ENCODE data around the gene SNAI3. TPM values are rescaled to one million over a fixed set of nuclear protein-coding genes. Genes with fewer than 3 reads are reported as not detected.

Gene SNAI3
- total and polyA plus RNA-seq, 2 experiments from 2014 or later = 10.3 to 19.4 TPM

DNA sequence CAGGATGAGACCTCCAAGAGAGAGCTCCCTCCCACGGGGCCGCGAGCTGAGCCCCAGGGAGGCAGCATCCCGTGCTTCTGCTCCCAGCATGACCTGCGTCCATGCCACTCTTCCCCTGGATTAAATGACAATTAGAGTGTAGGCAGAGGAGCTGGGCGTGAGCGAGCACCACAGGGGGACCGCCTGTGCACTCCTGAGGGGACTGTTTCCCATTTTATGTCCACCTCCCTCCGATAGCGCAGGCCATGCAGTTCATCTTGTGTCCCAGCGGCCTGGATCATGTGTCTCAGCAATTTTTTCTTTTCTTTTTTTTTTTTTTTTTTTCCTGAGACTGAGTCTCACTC is 53.7 kb downstream of the SNAI3 start:
- H3K9me3 Mint-ChIP-seq = no peaks in the 10 kb centered on the region
- H3K4me1 Mint-ChIP-seq = peaks cover 33% of the 10 kb centered on the region
- Histone ChIP-seq H3K27me3 (ENCODE audit: insufficient read depth) (no peaks in the 10 kb centered on the region; the same call in 1 of the 2 replicates), H3K4me2 (no peak overlapping the region), H2AFZ (no peak overlapping the region), H3K4me1 (ENCODE audit: insufficient read depth) (peaks cover 10% of the 10 kb centered on the region), H3K79me2 (replicated peaks; ENCODE audit: insufficient read depth) (no peaks in the 10 kb centered on the region), H3F3A (replicated peaks; ENCODE audit: low read depth) (0 out of 2 replicates have a peak, but pooled peaks cover 14% of the 10 kb centered on the region), H3K36me3 (ENCODE audit: insufficient read depth) (peaks cover 13% of the 10 kb centered on the region; the same call in 1 of the 2 replicates), H4K20me1 (replicated peaks; ENCODE audit: insufficient read depth) (no peaks in the 10 kb centered on the region), H3K9me2 (ENCODE audit: insufficient read depth) (no peaks in the 10 kb centered on the region), H3K27ac (ENCODE audit: low read depth) (no peak overlapping the region), H3K4me3 (no peak overlapping the region)
- H3K27me3 Mint-ChIP-seq (ENCODE audit: insufficient read depth, low read depth, poor library complexity) = peaks cover 17% of the 10 kb centered on the region
- no peak for TF ChIP-seq NANOG (IDR thresholded peaks at IDR 0.05; ENCODE audit: borderline replicate concordance)
- DNase-seq (ENCODE audit: low spot score) (no peak), ATAC-seq (no peak)
- H3K27ac Mint-ChIP-seq = 0 out of 2 replicates have a peak overlapping the region, but pooled peaks have one; percentile 56
- peaks cover 35% of the 10 kb centered on the region for H3K36me3 Mint-ChIP-seq (ENCODE audit: low read depth)
- H3K4me3 Mint-ChIP-seq = no peak overlapping the region

DNA sequence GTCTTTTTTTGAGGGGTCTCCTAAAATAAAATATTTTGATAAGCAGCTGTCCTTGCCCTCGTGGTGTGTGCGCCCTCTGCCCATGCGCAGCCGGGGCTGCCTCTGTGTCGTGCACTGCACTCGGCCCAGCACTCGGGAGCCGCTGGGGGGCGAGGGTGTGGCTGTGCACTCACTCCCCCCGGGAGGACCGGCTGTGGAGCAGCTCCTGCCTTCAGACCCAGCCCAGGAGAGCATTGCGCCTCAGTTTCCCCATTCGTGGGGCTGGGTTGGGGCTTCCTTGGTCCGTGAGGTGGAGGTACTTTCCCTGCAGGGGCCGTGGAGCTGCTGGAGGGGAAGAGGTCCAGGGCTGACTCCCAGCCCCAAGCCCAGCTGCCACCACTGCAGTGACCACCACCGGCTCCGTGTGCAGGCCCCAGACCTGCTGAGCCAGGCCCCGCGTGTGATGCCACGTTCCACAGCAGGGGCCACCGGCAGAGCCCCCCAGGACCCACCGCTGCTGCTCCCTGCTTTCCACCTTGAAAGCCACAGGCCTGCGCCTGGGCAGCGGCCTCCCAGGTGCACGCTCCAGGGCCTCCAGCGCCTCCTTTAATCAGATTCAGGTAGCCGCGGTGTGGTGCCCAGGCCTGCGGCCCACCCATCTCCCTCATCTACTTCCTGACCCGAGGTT is 54.3 kb downstream of the SNAI3 start:
- peaks cover 15% of the 10 kb centered on the region for H3K27me3 Mint-ChIP-seq (ENCODE audit: insufficient read depth, low read depth, poor library complexity)
- no peaks in the 10 kb centered on the region for H3K79me2 ChIP-seq (replicated peaks; ENCODE audit: insufficient read depth)
- H3K9me3 Mint-ChIP-seq = no peaks in the 10 kb centered on the region
- no peak overlapping the region; the same call in 2 of the 3 replicates for H3K4me3 Mint-ChIP-seq
- peaks cover 10% of the 10 kb centered on the region; the same call in 1 of the 2 replicates for H3K4me1 ChIP-seq (ENCODE audit: insufficient read depth)
- H3K4me1 Mint-ChIP-seq = peaks cover 30% of the 10 kb centered on the region
- DNase-seq (ENCODE audit: low spot score) = no peak
- H2AFZ ChIP-seq = no peak overlapping the region
- 0 out of 2 replicates have a peak overlapping the region, but pooled peaks have one; percentile 56 for H3K27ac Mint-ChIP-seq
- H3K36me3 Mint-ChIP-seq (ENCODE audit: low read depth) = peaks cover 40% of the 10 kb centered on the region
- ATAC-seq = no peak
- H3K9me2 ChIP-seq (ENCODE audit: insufficient read depth) = no peaks in the 10 kb centered on the region
- H3K27ac ChIP-seq (ENCODE audit: low read depth) = no peak overlapping the region
- peaks cover 14% of the 10 kb centered on the region; the same call in 1 of the 2 replicates for H3F3A ChIP-seq (replicated peaks; ENCODE audit: low read depth)
- H3K4me3 ChIP-seq = no peak overlapping the region
- no peaks in the 10 kb centered on the region for H4K20me1 ChIP-seq (replicated peaks; ENCODE audit: insufficient read depth)
- peaks cover 13% of the 10 kb centered on the region; the same call in 1 of the 2 replicates for H3K36me3 ChIP-seq (ENCODE audit: insufficient read depth)
- H3K27me3 ChIP-seq (ENCODE audit: insufficient read depth) = no peaks in the 10 kb centered on the region; the same call in 1 of the 2 replicates
- H3K4me2 ChIP-seq = no peak overlapping the region
- TF ChIP-seq, protein P1, sequence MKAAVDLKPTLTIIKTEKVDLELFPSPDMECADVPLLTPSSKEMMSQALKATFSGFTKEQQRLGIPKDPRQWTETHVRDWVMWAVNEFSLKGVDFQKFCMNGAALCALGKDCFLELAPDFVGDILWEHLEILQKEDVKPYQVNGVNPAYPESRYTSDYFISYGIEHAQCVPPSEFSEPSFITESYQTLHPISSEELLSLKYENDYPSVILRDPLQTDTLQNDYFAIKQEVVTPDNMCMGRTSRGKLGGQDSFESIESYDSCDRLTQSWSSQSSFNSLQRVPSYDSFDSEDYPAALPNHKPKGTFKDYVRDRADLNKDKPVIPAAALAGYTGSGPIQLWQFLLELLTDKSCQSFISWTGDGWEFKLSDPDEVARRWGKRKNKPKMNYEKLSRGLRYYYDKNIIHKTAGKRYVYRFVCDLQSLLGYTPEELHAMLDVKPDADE (IDR thresholded peaks at IDR 0.05) = no peak
- TF ChIP-seq, protein P2, sequence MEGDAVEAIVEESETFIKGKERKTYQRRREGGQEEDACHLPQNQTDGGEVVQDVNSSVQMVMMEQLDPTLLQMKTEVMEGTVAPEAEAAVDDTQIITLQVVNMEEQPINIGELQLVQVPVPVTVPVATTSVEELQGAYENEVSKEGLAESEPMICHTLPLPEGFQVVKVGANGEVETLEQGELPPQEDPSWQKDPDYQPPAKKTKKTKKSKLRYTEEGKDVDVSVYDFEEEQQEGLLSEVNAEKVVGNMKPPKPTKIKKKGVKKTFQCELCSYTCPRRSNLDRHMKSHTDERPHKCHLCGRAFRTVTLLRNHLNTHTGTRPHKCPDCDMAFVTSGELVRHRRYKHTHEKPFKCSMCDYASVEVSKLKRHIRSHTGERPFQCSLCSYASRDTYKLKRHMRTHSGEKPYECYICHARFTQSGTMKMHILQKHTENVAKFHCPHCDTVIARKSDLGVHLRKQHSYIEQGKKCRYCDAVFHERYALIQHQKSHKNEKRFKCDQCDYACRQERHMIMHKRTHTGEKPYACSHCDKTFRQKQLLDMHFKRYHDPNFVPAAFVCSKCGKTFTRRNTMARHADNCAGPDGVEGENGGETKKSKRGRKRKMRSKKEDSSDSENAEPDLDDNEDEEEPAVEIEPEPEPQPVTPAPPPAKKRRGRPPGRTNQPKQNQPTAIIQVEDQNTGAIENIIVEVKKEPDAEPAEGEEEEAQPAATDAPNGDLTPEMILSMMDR (conservative IDR thresholded peaks at IDR 0.05; ENCODE audit: low read depth in 2 of 2) = no peak
- TF ChIP-seq EZH2 (IDR thresholded peaks at IDR 0.05; ENCODE audit: low read depth, unreplicated experiment) (no peak), ZNF114 (CRISPR knock-in tag; IDR thresholded peaks at IDR 0.05) (no peak)

DNA sequence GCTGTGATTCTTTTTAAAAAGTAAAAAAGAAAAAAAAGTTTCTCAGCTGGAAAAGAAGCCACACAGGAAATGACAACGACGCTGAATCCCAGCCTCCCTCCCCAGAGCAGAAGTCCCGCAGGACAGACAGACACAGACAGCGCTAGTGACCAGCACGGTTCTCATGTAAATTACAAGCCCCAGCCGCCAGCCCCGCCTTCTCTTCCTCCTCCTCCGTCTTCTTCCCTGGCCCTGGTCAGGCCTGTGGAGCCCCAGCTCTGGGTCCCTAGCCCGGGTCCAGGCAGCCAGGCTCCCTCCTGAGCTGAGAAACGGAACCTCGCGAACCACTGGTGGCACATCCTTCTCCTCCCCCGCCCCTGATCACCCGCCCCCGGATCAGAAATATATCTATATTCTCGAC is 54.9 kb downstream of the SNAI3 start:
- no peak overlapping the region for H3K4me3 ChIP-seq
- Mint-ChIP-seq H3K27me3 (ENCODE audit: insufficient read depth, low read depth, poor library complexity) (peaks cover 15% of the 10 kb centered on the region), H3K36me3 (ENCODE audit: low read depth) (peaks cover 42% of the 10 kb centered on the region), H3K9me3 (no peaks in the 10 kb centered on the region), H3K27ac (no peak overlapping the region; the same call in 1 of the 2 replicates), H3K4me1 (peaks cover 29% of the 10 kb centered on the region), H3K4me3 (no peak overlapping the region; the same call in 2 of the 3 replicates)
- peaks cover 13% of the 10 kb centered on the region; the same call in 1 of the 2 replicates for H3K36me3 ChIP-seq (ENCODE audit: insufficient read depth)
- 0 out of 2 replicates have a peak, but pooled peaks cover under 1% of the 10 kb centered on the region for H4K20me1 ChIP-seq (replicated peaks; ENCODE audit: insufficient read depth)
- no peaks in the 10 kb centered on the region; the same call in 1 of the 2 replicates for H3K27me3 ChIP-seq (ENCODE audit: insufficient read depth)
- no peaks in the 10 kb centered on the region for H3K9me2 ChIP-seq (ENCODE audit: insufficient read depth)
- no peak overlapping the region for H3K4me2 ChIP-seq
- ATAC-seq (no peak), DNase-seq (ENCODE audit: low spot score) (no peak)
- H2AFZ ChIP-seq = no peak overlapping the region
- peaks cover 14% of the 10 kb centered on the region; the same call in 1 of the 2 replicates for H3F3A ChIP-seq (replicated peaks; ENCODE audit: low read depth)
- H3K4me1 ChIP-seq (ENCODE audit: insufficient read depth) = peaks cover 10% of the 10 kb centered on the region; the same call in 1 of the 2 replicates
- H3K79me2 ChIP-seq (replicated peaks; ENCODE audit: insufficient read depth) = no peaks in the 10 kb centered on the region
- H3K27ac ChIP-seq (ENCODE audit: low read depth) = no peak overlapping the region
- TF ChIP-seq, protein P1 (IDR thresholded peaks at IDR 0.05) = no peak
- TF ChIP-seq CREB1 (CRISPR knock-in tag; IDR thresholded peaks at IDR 0.05; ENCODE audit: low read depth) (no peak), ZNF331 (CRISPR knock-in tag; IDR thresholded peaks at IDR 0.05; ENCODE audit: low read depth) (no peak), ZNF114 (CRISPR knock-in tag; IDR thresholded peaks at IDR 0.05) (no peak), EZH2phosphoT487 (IDR thresholded peaks at IDR 0.05; ENCODE audit: unreplicated experiment) (no peak), POLR2AphosphoS5 (IDR thresholded peaks at IDR 0.05; ENCODE audit: low read depth) (no peak), STAT1 (IDR thresholded peaks at IDR 0.05; ENCODE audit: unreplicated experiment) (no peak)
- TF ChIP-seq, protein P3, sequence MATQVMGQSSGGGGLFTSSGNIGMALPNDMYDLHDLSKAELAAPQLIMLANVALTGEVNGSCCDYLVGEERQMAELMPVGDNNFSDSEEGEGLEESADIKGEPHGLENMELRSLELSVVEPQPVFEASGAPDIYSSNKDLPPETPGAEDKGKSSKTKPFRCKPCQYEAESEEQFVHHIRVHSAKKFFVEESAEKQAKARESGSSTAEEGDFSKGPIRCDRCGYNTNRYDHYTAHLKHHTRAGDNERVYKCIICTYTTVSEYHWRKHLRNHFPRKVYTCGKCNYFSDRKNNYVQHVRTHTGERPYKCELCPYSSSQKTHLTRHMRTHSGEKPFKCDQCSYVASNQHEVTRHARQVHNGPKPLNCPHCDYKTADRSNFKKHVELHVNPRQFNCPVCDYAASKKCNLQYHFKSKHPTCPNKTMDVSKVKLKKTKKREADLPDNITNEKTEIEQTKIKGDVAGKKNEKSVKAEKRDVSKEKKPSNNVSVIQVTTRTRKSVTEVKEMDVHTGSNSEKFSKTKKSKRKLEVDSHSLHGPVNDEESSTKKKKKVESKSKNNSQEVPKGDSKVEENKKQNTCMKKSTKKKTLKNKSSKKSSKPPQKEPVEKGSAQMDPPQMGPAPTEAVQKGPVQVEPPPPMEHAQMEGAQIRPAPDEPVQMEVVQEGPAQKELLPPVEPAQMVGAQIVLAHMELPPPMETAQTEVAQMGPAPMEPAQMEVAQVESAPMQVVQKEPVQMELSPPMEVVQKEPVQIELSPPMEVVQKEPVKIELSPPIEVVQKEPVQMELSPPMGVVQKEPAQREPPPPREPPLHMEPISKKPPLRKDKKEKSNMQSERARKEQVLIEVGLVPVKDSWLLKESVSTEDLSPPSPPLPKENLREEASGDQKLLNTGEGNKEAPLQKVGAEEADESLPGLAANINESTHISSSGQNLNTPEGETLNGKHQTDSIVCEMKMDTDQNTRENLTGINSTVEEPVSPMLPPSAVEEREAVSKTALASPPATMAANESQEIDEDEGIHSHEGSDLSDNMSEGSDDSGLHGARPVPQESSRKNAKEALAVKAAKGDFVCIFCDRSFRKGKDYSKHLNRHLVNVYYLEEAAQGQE (IDR thresholded peaks at IDR 0.05; ENCODE audit: unreplicated experiment) = no peak

Data from GM23338 (cell line).